Inferior parietal cortex (tissue), 1 donor: ENCODE data around the gene DIP2A.
"Not testable (repeated sequence)": the region's sequence is repeated elsewhere in the genome, so short reads cannot be mapped to it uniquely, and the experiment has no call there.

Source experiments
- DNase-seq: peaks from one replicate; pipeline ENCODE4 v3.0.0-alpha.2; 2016; ENCODE audit errors: extremely low spot score

The DIP2A gene

GRCh38 chr21:46426313-46427046 lies 32.2 kb upstream of the DIP2A start:
- no peak for DNase-seq

GRCh38 chr21:46427516-46427915 lies 31.2 kb upstream of the DIP2A start:
- no peak for DNase-seq

- DNase-seq = no peak
Observed at GRCh38 chr21:46428286-46428685, 30.4 kb upstream of the DIP2A start.

- no peak for DNase-seq
Observed at GRCh38 chr21:46428987-46429710, 29.5 kb upstream of the DIP2A start.

GRCh38 chr21:46429754-46430681 lies 28.7 kb upstream of the DIP2A start:
- DNase-seq = no peak

- no peak for DNase-seq
Observed at GRCh38 chr21:46431448-46431847, 27.2 kb upstream of the DIP2A start.

GRCh38 chr21:46431884-46432488 lies 26.7 kb upstream of the DIP2A start:
- DNase-seq = no peak

GRCh38 chr21:46433116-46433515 lies 25.6 kb upstream of the DIP2A start:
- DNase-seq = not testable (repeated sequence)

GRCh38 chr21:46434322-46434958 lies 24.3 kb upstream of the DIP2A start:
- DNase-seq = no peak

- no peak for DNase-seq
Observed at GRCh38 chr21:46435786-46436227, 22.9 kb upstream of the DIP2A start.

GRCh38 chr21:46436621-46437020 lies 22.1 kb upstream of the DIP2A start:
- DNase-seq = no peak

GRCh38 chr21:46437096-46437498 lies 21.6 kb upstream of the DIP2A start:
- DNase-seq = no peak

GRCh38 chr21:46437511-46437910 lies 21.2 kb upstream of the DIP2A start:
- DNase-seq = no peak

- no peak for DNase-seq
Observed at GRCh38 chr21:46438241-46438640, 20.4 kb upstream of the DIP2A start.

GRCh38 chr21:46439906-46440305 lies 18.8 kb upstream of the DIP2A start:
- no peak for DNase-seq

- no peak for DNase-seq
Observed at GRCh38 chr21:46441331-46441730, 17.4 kb upstream of the DIP2A start.

GRCh38 chr21:46441961-46442498 lies 16.7 kb upstream of the DIP2A start:
- no peak for DNase-seq

- DNase-seq = no peak
Observed at GRCh38 chr21:46442938-46443337, 15.8 kb upstream of the DIP2A start.

- DNase-seq = no peak
Observed at GRCh38 chr21:46443910-46444309, 14.8 kb upstream of the DIP2A start.

- DNase-seq = no peak
Observed at GRCh38 chr21:46448108-46448507, 10.6 kb upstream of the DIP2A start.

- DNase-seq = not testable (repeated sequence)
Observed at GRCh38 chr21:46448855-46449254, 9.8 kb upstream of the DIP2A start.
